DMS153 treated with DMSO at 0.1 percent for 48 hours (cell line): Measurements from ENCODE around the gene SELENOF.
"Not testable (repeated sequence)": the region's sequence is repeated elsewhere in the genome, so short reads cannot be mapped to it uniquely, and the experiment has no call there.

Experiments
- DNase-seq: peaks from one replicate; lab custom pipeline; 2025; ENCODE audit not compliant: unreplicated experiment; lab: John Stamatoyannopoulos, UW

SELENOF gene

DNA sequence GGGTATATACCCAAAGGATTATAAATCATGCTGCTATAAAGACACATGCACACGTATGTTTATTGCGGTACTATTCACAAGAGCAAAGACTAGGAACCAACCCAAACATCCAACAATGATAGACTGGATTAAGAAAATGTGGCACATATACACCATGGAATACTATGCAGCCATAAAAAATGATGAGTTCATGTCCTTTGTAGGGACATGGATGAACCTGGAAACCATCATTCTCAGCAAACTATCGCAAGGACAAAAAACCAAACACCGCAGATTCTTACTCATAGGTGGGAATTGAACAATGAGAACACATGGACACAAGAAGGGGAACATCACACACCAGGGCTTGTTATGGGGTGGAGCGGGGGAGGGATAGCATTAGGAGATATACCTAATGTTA is 94.0 kb downstream of the SELENOF start:
- DNase-seq, result not testable (repeated sequence)

DNA sequence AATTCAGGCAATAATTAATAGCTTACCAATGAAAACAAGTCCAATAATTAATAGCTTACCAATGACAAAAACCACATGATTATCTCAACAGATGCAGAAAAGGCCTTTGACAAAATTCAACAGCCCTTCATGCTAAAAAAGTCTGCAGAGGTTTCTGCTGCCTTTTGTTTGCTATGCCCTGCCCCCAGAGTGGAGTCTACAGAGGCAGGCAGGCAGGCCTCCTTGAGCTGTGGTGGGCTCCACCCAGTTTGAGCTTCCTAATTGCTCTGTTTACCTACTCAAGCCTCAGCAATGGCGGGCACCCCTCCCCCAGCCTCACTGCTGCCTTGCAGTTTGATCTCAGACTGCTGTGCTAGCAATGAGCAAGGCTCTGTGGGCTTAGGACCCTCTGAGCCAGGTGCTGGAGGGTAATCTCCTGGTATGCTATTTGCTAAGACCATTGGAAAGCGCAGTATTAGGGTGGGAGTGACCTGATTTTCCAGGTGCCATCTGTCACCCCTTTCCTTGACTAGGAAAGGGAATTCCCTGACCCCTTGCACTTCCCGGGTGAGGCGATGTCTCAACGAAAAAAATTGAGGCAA is 96.6 kb downstream of the SELENOF start:
- DNase-seq, result not testable (repeated sequence)

DNA sequence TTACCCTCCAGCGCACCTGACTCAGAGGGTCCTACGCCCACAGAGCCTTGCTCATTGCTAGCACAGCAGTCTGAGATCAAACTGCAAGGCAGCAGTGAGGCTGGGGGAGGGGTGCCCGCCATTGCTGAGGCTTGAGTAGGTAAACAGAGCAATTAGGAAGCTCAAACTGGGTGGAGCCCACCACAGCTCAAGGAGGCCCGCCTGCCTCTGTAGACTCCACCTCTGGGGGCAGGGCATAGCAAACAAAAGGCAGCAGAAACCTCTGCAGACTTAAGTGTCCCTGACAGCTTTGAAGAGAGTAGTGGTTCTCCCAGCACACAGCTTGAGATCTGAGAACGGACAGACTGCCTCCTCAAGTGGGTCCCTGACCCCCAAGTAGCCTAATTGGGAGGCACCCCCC is 99.8 kb downstream of the SELENOF start:
- not testable (repeated sequence) for DNase-seq
